Measurements from ENCODE around the gene KLF16. TPM values are rescaled to one million over a fixed set of nuclear protein-coding genes. Genes with fewer than 3 reads are reported as not detected.

Gene KLF16
- total and polyA plus RNA-seq, 9 of the 15 experiments (the other 6 are each of a cell fraction or from before 2014, with no cell fraction given), result 0.04 to 60.4 (median 6.8) TPM

- TF ChIP-seq CAMTA2 (CRISPR knock-in tag; conservative IDR thresholded peaks at IDR 0.05) (no peak), FOSL1 (tag; conservative IDR thresholded peaks at IDR 0.05) (no peak), ELF2 (CRISPR knock-in tag; IDR thresholded peaks at IDR 0.05) (no peak), MEIS2 (IDR thresholded peaks at IDR 0.05; ENCODE audit: partially characterized antibody) (no peak), HMG20B (CRISPR knock-in tag; IDR thresholded peaks at IDR 0.05) (no peak), ZNF436 (CRISPR knock-in tag; IDR thresholded peaks at IDR 0.05) (no peak), DMBX1 (CRISPR knock-in tag; IDR thresholded peaks at IDR 0.05; ENCODE audit: borderline replicate concordance) (no peak), MCM2 (IDR thresholded peaks at IDR 0.05; ENCODE audit: low read depth) (no peak), BCL6 (CRISPR knock-in tag; IDR thresholded peaks at IDR 0.05) (no peak), ZNF518B (CRISPR knock-in tag; IDR thresholded peaks at IDR 0.05) (no peak), HDAC8 (tag; IDR thresholded peaks at IDR 0.05) (no peak), ZNF699 (CRISPR knock-in tag; IDR thresholded peaks at IDR 0.05; ENCODE audit: insufficient replicate concordance) (no peak), SREBF2 (CRISPR knock-in tag; IDR thresholded peaks at IDR 0.05) (no peak)
- TF ChIP-seq, protein P1, sequence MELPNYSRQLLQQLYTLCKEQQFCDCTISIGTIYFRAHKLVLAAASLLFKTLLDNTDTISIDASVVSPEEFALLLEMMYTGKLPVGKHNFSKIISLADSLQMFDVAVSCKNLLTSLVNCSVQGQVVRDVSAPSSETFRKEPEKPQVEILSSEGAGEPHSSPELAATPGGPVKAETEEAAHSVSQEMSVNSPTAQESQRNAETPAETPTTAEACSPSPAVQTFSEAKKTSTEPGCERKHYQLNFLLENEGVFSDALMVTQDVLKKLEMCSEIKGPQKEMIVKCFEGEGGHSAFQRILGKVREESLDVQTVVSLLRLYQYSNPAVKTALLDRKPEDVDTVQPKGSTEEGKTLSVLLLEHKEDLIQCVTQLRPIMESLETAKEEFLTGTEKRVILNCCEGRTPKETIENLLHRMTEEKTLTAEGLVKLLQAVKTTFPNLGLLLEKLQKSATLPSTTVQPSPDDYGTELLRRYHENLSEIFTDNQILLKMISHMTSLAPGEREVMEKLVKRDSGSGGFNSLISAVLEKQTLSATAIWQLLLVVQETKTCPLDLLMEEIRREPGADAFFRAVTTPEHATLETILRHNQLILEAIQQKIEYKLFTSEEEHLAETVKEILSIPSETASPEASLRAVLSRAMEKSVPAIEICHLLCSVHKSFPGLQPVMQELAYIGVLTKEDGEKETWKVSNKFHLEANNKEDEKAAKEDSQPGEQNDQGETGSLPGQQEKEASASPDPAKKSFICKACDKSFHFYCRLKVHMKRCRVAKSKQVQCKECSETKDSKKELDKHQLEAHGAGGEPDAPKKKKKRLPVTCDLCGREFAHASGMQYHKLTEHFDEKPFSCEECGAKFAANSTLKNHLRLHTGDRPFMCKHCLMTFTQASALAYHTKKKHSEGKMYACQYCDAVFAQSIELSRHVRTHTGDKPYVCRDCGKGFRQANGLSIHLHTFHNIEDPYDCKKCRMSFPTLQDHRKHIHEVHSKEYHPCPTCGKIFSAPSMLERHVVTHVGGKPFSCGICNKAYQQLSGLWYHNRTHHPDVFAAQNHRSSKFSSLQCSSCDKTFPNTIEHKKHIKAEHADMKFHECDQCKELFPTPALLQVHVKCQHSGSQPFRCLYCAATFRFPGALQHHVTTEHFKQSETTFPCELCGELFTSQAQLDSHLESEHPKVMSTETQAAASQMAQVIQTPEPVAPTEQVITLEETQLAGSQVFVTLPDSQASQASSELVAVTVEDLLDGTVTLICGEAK (IDR thresholded peaks at IDR 0.05), result no peak
- TF ChIP-seq, protein P1 (CRISPR knock-in tag; IDR thresholded peaks at IDR 0.05), result no peak
Observed at GRCh38 chr19:1825909-1826556, 37.3 kb downstream of the KLF16 start (continued).
